ENCODE data around the gene LMOD1. TPM values are rescaled to one million over a fixed set of nuclear protein-coding genes. Genes with fewer than 3 reads are reported as not detected.

The LMOD1 gene
- total RNA-seq (2021) (0.20 TPM in 1 of 2 replicates, not detected in the other), Bru-seq, nascent RNA (percentile 7 among the genes with signal in this experiment), BruChase-seq, experiment 1, labeled RNA remaining after a 2-hour chase (percentile 10 among the genes with signal in this experiment), BruChase-seq, experiment 2, labeled RNA remaining after a 6-hour chase (percentile 11 among the genes with signal in this experiment)
- long read RNA-seq, partial matches to known transcripts = 0 of 1 reads
- long read RNA-seq, other reads (novel, unspliced or antisense) = 1 of 1 reads

DNA sequence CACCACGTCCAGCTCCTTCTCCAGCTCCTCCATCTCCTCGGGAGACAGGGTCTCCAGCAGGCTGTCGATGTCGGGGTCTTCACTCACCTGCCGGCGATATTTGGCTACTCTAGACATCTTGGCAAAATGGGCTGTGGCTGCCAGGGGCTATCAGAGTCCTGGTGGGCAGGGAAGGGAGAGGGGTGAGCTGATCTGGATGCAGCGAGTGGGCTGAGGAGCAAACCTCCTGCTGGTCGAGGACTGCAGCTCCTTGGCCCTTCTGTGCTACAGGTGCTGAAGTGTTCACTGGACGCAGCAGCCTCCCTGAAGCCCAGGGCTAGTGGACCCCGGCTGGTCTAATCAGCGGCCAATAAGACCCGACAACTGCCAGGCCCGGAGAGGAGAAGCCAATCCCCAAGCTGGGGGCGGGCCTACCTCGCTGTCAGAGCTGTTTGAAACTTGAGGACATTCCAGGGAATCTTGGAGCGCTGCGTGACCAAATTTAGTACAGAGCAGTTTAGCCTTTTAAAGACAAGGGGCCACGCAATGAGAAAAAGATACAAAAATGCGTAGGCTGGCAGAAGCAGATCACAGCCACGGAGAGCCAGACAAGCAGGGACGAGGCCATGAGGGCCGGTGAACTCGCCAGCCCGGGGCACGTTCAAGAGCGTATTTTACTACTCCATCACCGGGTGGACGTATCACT, at the start of gene LMOD1:
Gene LMOD1 (minus strand): TSS at position 325 of the 685 bp plus-strand sequence. CDS start 208 bp downstream, at position 117.
- peaks cover 8% of the 10 kb centered on the region for H3K4me1 ChIP-seq (ENCODE audit: insufficient read depth, low read length, poor library complexity, severe bottlenecking)
- H3K4me3 ChIP-seq (ENCODE audit: low read depth, low read length, poor library complexity, severe bottlenecking) = peak within 1 kb of the TSS; percentile 35
- no peaks in the 10 kb centered on the region for H3K27me3 ChIP-seq (replicated peaks; ENCODE audit: insufficient read depth, low read depth, low read length, poor library complexity)
- TF ChIP-seq, protein P1, sequence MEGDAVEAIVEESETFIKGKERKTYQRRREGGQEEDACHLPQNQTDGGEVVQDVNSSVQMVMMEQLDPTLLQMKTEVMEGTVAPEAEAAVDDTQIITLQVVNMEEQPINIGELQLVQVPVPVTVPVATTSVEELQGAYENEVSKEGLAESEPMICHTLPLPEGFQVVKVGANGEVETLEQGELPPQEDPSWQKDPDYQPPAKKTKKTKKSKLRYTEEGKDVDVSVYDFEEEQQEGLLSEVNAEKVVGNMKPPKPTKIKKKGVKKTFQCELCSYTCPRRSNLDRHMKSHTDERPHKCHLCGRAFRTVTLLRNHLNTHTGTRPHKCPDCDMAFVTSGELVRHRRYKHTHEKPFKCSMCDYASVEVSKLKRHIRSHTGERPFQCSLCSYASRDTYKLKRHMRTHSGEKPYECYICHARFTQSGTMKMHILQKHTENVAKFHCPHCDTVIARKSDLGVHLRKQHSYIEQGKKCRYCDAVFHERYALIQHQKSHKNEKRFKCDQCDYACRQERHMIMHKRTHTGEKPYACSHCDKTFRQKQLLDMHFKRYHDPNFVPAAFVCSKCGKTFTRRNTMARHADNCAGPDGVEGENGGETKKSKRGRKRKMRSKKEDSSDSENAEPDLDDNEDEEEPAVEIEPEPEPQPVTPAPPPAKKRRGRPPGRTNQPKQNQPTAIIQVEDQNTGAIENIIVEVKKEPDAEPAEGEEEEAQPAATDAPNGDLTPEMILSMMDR (conservative IDR thresholded peaks at IDR 0.05; ENCODE audit: low read depth, low read length) = no peak
- no peak for TF ChIP-seq EZH2 (IDR thresholded peaks at IDR 0.05; ENCODE audit: borderline replicate concordance, low read depth, low read length, poor library complexity, severe bottlenecking)
- POLR2A ChIA-PET (ENCODE audit: low non-redundant PET) = interaction anchor here (0.5 kb wide), 1 partner anchor 31 kb away, joined by 6 read pairs; no protein-coding TSS in a partner anchor
- intact Hi-C loops (cut with micrococcal nuclease; ENCODE audit: unreplicated experiment) = no loop called here
- H3K36me3 ChIP-seq (ENCODE audit: insufficient read depth, low read length, poor library complexity, severe bottlenecking) = no peaks in the 10 kb centered on the region
- DNase-seq (ENCODE audit: low spot score) = peak; percentile 73
- CTCF ChIA-PET = interaction anchor here (0.6 to 1.2 kb wide), 3 partner anchors 8 to 223 kb away, joined by 4 to 5 read pairs (median 4); no protein-coding TSS in a partner anchor
- H3K27ac ChIP-seq (ENCODE audit: low read depth, low read length, poor library complexity, severe bottlenecking) = no peak within 1 kb of the TSS
- BruUV-seq (replicated peaks) = no TSS peak
- H3K9me3 ChIP-seq (ENCODE audit: low read depth, low read length, poor library complexity, severe bottlenecking) = no peaks in the 10 kb centered on the region

DNA sequence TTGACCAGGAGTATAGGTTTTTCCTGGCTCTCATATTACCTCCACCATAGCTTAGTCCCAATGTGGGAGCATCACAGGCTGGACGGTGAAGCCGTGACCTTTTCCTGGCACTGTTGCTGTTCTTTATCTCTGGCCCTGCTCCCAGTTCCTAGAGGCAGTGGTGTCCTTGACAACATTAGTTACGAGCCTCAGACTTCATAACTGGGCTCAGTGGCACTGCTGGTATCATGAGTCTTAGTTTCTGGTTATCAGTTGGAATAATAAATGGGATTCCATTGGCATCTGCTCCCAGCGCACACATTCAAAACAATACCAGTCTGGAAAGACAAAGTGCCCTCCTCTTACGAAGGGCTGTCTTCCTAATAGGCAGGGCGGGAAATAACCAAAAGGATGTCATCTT, 44.1 kb upstream of the LMOD1 start:
- intact Hi-C loops (cut with micrococcal nuclease; ENCODE audit: unreplicated experiment) = no loop called here
- Histone ChIP-seq H3K9me3 (ENCODE audit: low read depth, low read length, poor library complexity, severe bottlenecking) (no peaks in the 10 kb centered on the region), H3K27ac (ENCODE audit: low read depth, low read length, poor library complexity, severe bottlenecking) (no peak overlapping the region), H3K36me3 (ENCODE audit: insufficient read depth, low read length, poor library complexity, severe bottlenecking) (peaks cover 19% of the 10 kb centered on the region), H3K4me1 (ENCODE audit: insufficient read depth, low read length, poor library complexity, severe bottlenecking) (no peaks in the 10 kb centered on the region), H3K27me3 (replicated peaks; ENCODE audit: insufficient read depth, low read depth, low read length, poor library complexity) (no peaks in the 10 kb centered on the region), H3K4me3 (ENCODE audit: low read depth, low read length, poor library complexity, severe bottlenecking) (no peak overlapping the region)
- DNase-seq (ENCODE audit: low spot score) = no peak
- no TSS peak for BruUV-seq (replicated peaks)
- ChIA-PET POLR2A (ENCODE audit: low non-redundant PET) (no interaction called here), CTCF (no interaction called here)
- TF ChIP-seq EZH2 (IDR thresholded peaks at IDR 0.05; ENCODE audit: borderline replicate concordance, low read depth, low read length, poor library complexity, severe bottlenecking) = no peak
- TF ChIP-seq, protein P1 (conservative IDR thresholded peaks at IDR 0.05; ENCODE audit: low read depth, low read length) = no peak

DNA sequence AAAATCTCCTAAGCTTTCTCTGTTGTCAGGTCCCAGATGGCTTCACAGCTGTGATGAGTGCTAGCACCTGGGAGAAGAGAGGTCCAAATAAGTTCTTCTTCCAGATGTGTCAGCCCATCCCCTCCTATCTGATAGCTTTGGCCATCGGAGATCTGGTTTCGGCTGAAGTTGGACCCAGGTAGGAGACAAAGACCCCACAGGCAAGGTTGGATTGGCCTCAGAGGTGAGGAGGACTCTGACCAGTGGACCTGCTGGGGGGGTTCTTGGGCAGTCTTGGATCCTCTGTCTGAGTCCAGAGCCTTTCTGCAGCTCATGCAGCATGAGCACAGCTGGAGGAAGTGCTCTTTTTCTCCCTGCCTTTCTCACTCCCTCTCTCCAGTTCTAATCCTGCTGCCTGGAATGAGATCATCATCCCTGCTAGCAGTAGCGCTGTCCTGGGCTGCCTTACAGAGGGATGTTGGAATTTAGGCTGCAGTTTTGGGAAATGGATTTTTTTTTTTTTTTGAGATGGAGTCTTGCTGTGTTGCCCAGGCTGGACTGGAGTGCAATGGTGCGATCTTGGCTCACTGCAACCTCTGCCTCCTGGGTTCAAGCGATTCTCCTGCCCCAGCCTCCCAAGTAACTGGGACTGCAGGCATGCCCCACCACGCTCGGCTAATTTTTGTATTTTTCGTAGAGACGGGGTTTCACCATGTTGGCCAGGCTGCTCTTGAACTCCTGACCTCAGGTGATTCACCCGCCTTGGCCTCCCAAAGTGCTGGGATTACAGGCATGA, 43.2 kb upstream of the LMOD1 start:
- POLR2A ChIA-PET (ENCODE audit: low non-redundant PET) = no interaction called here
- no peak for DNase-seq (ENCODE audit: low spot score)

More for the DNA sequence above, 43.2 kb upstream of the LMOD1 start:
- no TSS peak for BruUV-seq (replicated peaks)
- Histone ChIP-seq H3K36me3 (ENCODE audit: insufficient read depth, low read length, poor library complexity, severe bottlenecking) (peaks cover 19% of the 10 kb centered on the region), H3K27me3 (replicated peaks; ENCODE audit: insufficient read depth, low read depth, low read length, poor library complexity) (no peaks in the 10 kb centered on the region), H3K4me1 (ENCODE audit: insufficient read depth, low read length, poor library complexity, severe bottlenecking) (no peaks in the 10 kb centered on the region), H3K9me3 (ENCODE audit: low read depth, low read length, poor library complexity, severe bottlenecking) (no peaks in the 10 kb centered on the region), H3K27ac (ENCODE audit: low read depth, low read length, poor library complexity, severe bottlenecking) (no peak overlapping the region), H3K4me3 (ENCODE audit: low read depth, low read length, poor library complexity, severe bottlenecking) (no peak overlapping the region)
- CTCF ChIA-PET = no interaction called here
- no peak for TF ChIP-seq EZH2 (IDR thresholded peaks at IDR 0.05; ENCODE audit: borderline replicate concordance, low read depth, low read length, poor library complexity, severe bottlenecking)
- TF ChIP-seq, protein P1 (conservative IDR thresholded peaks at IDR 0.05; ENCODE audit: low read depth, low read length) = no peak
- intact Hi-C loops (cut with micrococcal nuclease; ENCODE audit: unreplicated experiment) = no loop called here
